Neural crest cell (in vitro differentiated cells): ENCODE results near the gene ASB7. TPM values are rescaled to one million over a fixed set of nuclear protein-coding genes. Genes with fewer than 3 reads are reported as not detected.

Experiments
- DNase-seq: peaks from one replicate; pipeline ENCODE4 v3.0.0; 2021; ENCODE audit warnings: low read depth, mixed read lengths, low spot score
- H3K27ac Mint-ChIP-seq: one replicate; pipeline ENCODE4 v1.8.0; 2021; ENCODE audit warnings: mild to moderate bottlenecking, mixed read lengths; ENCODE audit not compliant: unreplicated experiment
- H3K27me3 Mint-ChIP-seq: 2 replicates; pipeline ENCODE4 v1.8.0; 2021; ENCODE audit warnings: low read depth, mild to moderate bottlenecking, mixed read lengths
- H3K36me3 Mint-ChIP-seq: 2 replicates; pipeline ENCODE4 v1.8.0; 2021; ENCODE audit warnings: low read depth, mild to moderate bottlenecking, mixed read lengths
- H3K4me1 Mint-ChIP-seq: 2 replicates; pipeline ENCODE4 v1.8.0; 2021; ENCODE audit warnings: mixed read lengths
- H3K4me3 Mint-ChIP-seq: one replicate; pipeline ENCODE4 v1.8.0; 2021; ENCODE audit warnings: mild to moderate bottlenecking, mixed read lengths
- H3K9me3 Mint-ChIP-seq: 2 replicates; pipeline ENCODE4 v1.8.0; 2021; ENCODE audit warnings: mixed read lengths
- CTCF ChIP-seq: fragments of 200-600 bp; sonication (generic); conservative IDR thresholded peaks from 2 replicates; pipeline ENCODE4 v1.5.0; 2021; ENCODE audit warnings: antibody characterized with exemption, mild to moderate bottlenecking
- total RNA-seq: library from RNA; stranded (reverse); gene quantifications from 2 replicates; pipeline ENCODE4 v1.2.1, GENCODE V29; 2021

ASB7 gene
- total RNA-seq, 1 donor from 2014 or later = 14.4 TPM

- Mint-ChIP-seq H3K27ac (no peak overlapping the region), H3K4me1 (no peaks in the 10 kb centered on the region)
Measured at GRCh38 chr15:100650685-100651084, 48.3 kb downstream of the ASB7 start.

GRCh38 chr15:100651253-100651652 is 48.9 kb downstream of the ASB7 start:
- no peak overlapping the region for H3K27ac Mint-ChIP-seq

More at GRCh38 chr15:100650685-100651084, 48.3 kb downstream of the ASB7 start:
- H3K36me3 Mint-ChIP-seq = no peaks in the 10 kb centered on the region
- H3K27me3 Mint-ChIP-seq = no peaks in the 10 kb centered on the region
- DNase-seq = no peak
- H3K4me3 Mint-ChIP-seq = no peak overlapping the region
- TF ChIP-seq CTCF = peak; percentile 38
- no peaks in the 10 kb centered on the region for H3K9me3 Mint-ChIP-seq

GRCh38 chr15:100652116-100652515 is 49.7 kb downstream of the ASB7 start:
- Mint-ChIP-seq H3K36me3 (no peaks in the 10 kb centered on the region), H3K27me3 (no peaks in the 10 kb centered on the region), H3K4me3 (no peak overlapping the region), H3K4me1 (no peaks in the 10 kb centered on the region), H3K9me3 (no peaks in the 10 kb centered on the region), H3K27ac (no peak overlapping the region)
- TF ChIP-seq CTCF = no peak
- DNase-seq = no peak

More at GRCh38 chr15:100651253-100651652, 48.9 kb downstream of the ASB7 start:
- Mint-ChIP-seq H3K9me3 (no peaks in the 10 kb centered on the region), H3K27me3 (no peaks in the 10 kb centered on the region), H3K4me1 (no peaks in the 10 kb centered on the region), H3K36me3 (no peaks in the 10 kb centered on the region), H3K4me3 (no peak overlapping the region)
- no peak for DNase-seq
- TF ChIP-seq CTCF = no peak

- TF ChIP-seq CTCF = no peak
- Mint-ChIP-seq H3K4me3 (no peak overlapping the region), H3K36me3 (no peaks in the 10 kb centered on the region), H3K4me1 (no peaks in the 10 kb centered on the region), H3K27ac (no peak overlapping the region), H3K27me3 (no peaks in the 10 kb centered on the region), H3K9me3 (no peaks in the 10 kb centered on the region)
- DNase-seq = no peak
Measured at GRCh38 chr15:100653608-100654007, 51.2 kb downstream of the ASB7 start.

- no peaks in the 10 kb centered on the region for H3K9me3 Mint-ChIP-seq
- H3K27ac Mint-ChIP-seq = no peak overlapping the region
- TF ChIP-seq CTCF = no peak
- no peaks in the 10 kb centered on the region for H3K27me3 Mint-ChIP-seq
- no peak overlapping the region for H3K4me3 Mint-ChIP-seq
- no peak for DNase-seq
- H3K4me1 Mint-ChIP-seq = no peaks in the 10 kb centered on the region
- H3K36me3 Mint-ChIP-seq = no peaks in the 10 kb centered on the region
Measured at GRCh38 chr15:100658895-100659294, 56.5 kb downstream of the ASB7 start.

GRCh38 chr15:100661156-100661555 is 58.8 kb downstream of the ASB7 start:
- Mint-ChIP-seq H3K27me3 (no peaks in the 10 kb centered on the region), H3K4me1 (no peaks in the 10 kb centered on the region), H3K36me3 (no peaks in the 10 kb centered on the region), H3K4me3 (no peak overlapping the region), H3K27ac (no peak overlapping the region), H3K9me3 (no peaks in the 10 kb centered on the region)
- DNase-seq = no peak
- no peak for TF ChIP-seq CTCF
